DMS153 treated with DMSO at 0.1 percent for 48 hours (cell line): ENCODE data around the gene VTCN1.
"Not testable (repeated sequence)": the region's sequence is repeated elsewhere in the genome, so short reads cannot be mapped to it uniquely, and the experiment has no call there.

Experiments
- DNase-seq: peaks from one replicate; lab custom pipeline; 2025; ENCODE audit not compliant: unreplicated experiment; lab: John Stamatoyannopoulos, UW

The VTCN1 gene

DNA sequence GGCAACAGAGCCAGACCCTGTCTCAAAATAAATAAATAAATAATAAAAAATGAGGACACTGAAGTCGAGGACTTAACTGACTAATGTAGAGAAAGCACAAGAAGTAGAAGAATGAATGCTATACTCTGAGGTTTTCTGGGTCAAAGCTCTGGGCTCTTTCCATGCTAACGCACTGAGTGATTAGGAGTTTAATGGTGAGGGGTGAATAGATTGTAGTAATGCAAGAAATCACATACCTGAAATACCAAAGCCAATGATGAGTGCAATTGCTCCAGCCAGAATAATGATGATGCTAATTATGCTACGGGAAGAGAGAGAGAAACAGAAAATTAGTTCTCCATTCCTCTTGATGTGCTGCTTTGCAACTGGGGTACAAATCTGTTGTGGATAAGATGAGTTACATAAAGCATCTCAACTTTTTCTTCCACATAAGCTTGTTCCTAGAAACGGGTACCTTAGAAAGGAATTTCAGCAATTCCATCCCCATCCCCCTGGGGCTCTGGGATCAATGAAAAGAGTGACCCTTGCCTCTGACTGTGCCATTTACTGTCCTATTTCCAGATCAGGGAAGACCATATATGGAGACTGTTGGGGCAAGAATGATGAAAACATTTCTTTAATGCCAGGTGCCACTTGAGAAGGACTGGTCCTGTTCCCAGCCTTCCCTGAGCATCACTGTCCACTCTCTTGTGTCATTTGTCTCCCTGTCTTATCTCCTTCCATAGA is 40.7 kb downstream of the VTCN1 start:
- no peak for DNase-seq

GRCh38 chr1:117167402-117167801 is 43.3 kb downstream of the VTCN1 start:
- DNase-seq: no peak

- no peak for DNase-seq
These were observed 44.7 kb downstream of the VTCN1 start for GRCh38 chr1:117166076-117166475.

GRCh38 chr1:117164209-117164608 is 46.5 kb downstream of the VTCN1 start:
- DNase-seq: no peak

GRCh38 chr1:117162816-117163215 is 47.9 kb downstream of the VTCN1 start:
- no peak for DNase-seq

- no peak for DNase-seq
These were observed 48.8 kb downstream of the VTCN1 start for GRCh38 chr1:117161887-117162286.

- DNase-seq: not testable (repeated sequence)
These were observed 59.4 kb downstream of the VTCN1 start for GRCh38 chr1:117151305-117151704.

DNA sequence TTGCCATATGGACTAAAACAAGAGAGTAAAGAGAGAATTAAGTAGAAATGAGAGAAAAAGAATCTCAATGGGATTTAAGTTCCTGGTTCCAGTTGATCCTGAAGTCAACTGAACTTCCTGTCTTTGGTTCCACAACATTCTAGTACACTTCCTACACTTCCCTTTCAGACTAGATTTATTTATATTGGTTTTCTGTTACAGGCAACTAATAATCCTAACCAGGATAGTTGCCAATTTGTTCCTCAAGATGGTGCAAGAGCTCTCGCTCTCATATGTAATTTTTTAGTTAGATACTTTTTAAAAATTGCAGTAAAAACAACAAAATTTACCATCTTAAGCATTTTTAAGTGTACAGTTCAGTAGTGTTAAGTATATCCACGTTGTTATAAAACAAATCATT is 60.4 kb downstream of the VTCN1 start:
- DNase-seq: no peak

- DNase-seq: no peak
These were observed 62.7 kb downstream of the VTCN1 start for GRCh38 chr1:117147856-117148588.

- no peak for DNase-seq
These were observed 63.3 kb downstream of the VTCN1 start for GRCh38 chr1:117147341-117147831.

GRCh38 chr1:117146575-117147340 is 64.0 kb downstream of the VTCN1 start:
- no peak for DNase-seq

GRCh38 chr1:117146072-117146471 is 64.7 kb downstream of the VTCN1 start:
- no peak for DNase-seq

GRCh38 chr1:117143871-117144270 is 66.9 kb downstream of the VTCN1 start:
- no peak for DNase-seq

- DNase-seq: no peak
These were observed 67.6 kb downstream of the VTCN1 start for GRCh38 chr1:117143172-117143571.

GRCh38 chr1:117142200-117142599 is 68.5 kb downstream of the VTCN1 start:
- DNase-seq: no peak

GRCh38 chr1:117138561-117138960 is 72.2 kb downstream of the VTCN1 start:
- no peak for DNase-seq

- DNase-seq: no peak
These were observed 72.6 kb downstream of the VTCN1 start for GRCh38 chr1:117138106-117138505.

DNA sequence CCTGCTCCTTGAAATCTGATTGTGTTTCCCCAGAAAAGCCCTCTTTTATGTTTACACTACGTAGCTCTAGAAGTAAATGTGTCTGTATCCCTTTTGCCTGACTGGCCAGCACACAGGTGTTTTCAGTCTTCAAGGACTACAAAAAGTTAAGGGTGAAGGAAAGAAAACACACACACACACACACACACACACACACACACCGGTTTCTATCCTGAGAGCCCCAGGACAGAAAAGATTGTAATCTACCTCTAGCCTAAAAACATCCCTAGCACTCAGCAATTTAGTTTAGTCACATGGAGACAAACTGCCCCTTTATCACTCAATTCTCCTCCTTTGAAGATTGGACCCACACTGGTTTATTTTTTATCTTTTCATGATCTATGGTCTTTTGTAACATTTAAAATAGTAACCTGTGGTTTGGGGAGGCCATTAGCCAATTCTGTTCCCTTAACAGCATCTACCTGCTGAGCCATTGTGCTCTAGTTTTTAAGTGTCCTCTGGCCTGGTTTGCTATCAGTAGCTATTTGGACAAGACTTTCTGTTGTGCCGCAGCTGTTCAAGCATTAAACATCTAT is 73.4 kb downstream of the VTCN1 start:
- DNase-seq: no peak

DNA sequence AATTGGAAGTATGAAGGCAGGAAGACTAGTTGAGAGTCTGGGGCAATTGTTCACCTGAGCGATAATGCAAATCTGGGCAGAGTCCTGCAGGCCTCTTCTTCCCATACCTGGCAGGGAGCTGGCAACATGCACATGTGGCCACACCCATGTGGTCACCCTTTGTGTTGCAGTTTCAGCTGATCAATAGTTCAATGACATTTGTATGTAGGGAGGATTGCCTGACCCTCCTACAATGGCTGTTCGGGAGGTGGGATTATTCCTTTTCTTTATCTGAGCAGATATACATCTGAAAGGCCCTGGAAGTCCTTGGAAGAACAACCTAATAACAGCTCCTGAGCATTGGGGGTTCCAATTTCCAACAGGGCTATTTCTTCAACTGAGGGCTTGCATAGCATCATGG is 74.0 kb downstream of the VTCN1 start:
- no peak for DNase-seq

DNA sequence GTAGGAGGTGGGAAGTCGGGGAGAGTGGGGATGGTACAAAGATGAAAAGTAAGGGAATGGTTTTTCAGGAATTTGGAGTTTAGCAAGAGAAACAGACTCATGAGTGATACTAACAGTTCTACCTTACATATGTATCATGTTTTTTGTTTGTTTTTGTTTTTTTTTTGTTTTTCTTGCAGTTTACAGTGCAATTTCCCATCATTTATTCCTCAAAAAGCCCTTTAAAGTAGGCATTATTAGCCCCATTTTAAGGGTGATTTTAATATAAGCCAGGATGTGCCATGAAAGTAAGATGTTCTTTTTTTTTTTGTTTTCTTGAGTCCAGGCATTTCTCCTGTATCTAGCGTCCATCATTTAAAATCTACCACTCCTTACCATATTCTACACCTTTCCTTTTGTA is 75.4 kb downstream of the VTCN1 start:
- DNase-seq: no peak

- no peak for DNase-seq
These were observed 80.2 kb downstream of the VTCN1 start for GRCh38 chr1:117130526-117130925.
